HEK293 (cell line): ENCODE measurements around the gene RACK1.

Experiments used
- KLF17 ChIP-seq: fragments of 450-650 bp; formaldehyde crosslinking; IDR thresholded peaks from 2 replicates; pipeline ENCODE4 v1.5.1; 2016; ENCODE audit warnings: missing biosample characterization, missing genetic modification characterization
- PRDM2 ChIP-seq: fragments of 450-650 bp; formaldehyde crosslinking; IDR thresholded peaks from 2 replicates; pipeline ENCODE4 v1.5.1; 2016; ENCODE audit warnings: missing biosample characterization, missing genetic modification characterization, borderline replicate concordance
- PRDM4 ChIP-seq: fragments of 450-650 bp; formaldehyde crosslinking; IDR thresholded peaks from 2 replicates; pipeline ENCODE4 v1.5.1; 2017; ENCODE audit warnings: missing biosample characterization, missing genetic modification characterization
- TCF7L2 ChIP-seq: IDR thresholded peaks from 2 replicates; pipeline ENCODE4 v1.6.1; 2011; ENCODE audit warnings: low read depth, mild to moderate bottlenecking, inconsistent platforms, low read length, moderate library complexity, borderline replicate concordance
- ZBTB44 ChIP-seq: fragments of 450-650 bp; IDR thresholded peaks from 2 replicates; pipeline ENCODE4 v1.5.1; 2018; ENCODE audit warnings: missing biosample characterization, mild to moderate bottlenecking, missing genetic modification characterization
- ZNF114 ChIP-seq: fragments of 450-650 bp; formaldehyde crosslinking; IDR thresholded peaks from 2 replicates; pipeline ENCODE4 v1.5.0; 2017; ENCODE audit warnings: missing biosample characterization, missing genetic modification characterization
- ZNF140 ChIP-seq: fragments of 450-650 bp; formaldehyde crosslinking; IDR thresholded peaks from 2 replicates; pipeline ENCODE4 v1.5.1; 2016; ENCODE audit warnings: missing biosample characterization, missing genetic modification characterization
- ZNF202 ChIP-seq: fragments of 450-650 bp; formaldehyde crosslinking; IDR thresholded peaks from 2 replicates; pipeline ENCODE4 v1.5.1; 2016; ENCODE audit warnings: missing biosample characterization, missing genetic modification characterization, borderline replicate concordance
- ZNF23 ChIP-seq: fragments of 450-650 bp; formaldehyde crosslinking; IDR thresholded peaks from 2 replicates; pipeline ENCODE4 v1.5.1; 2016; ENCODE audit warnings: missing biosample characterization, missing genetic modification characterization, borderline replicate concordance
- ZNF26 ChIP-seq: fragments of 450-650 bp; formaldehyde crosslinking; IDR thresholded peaks from 2 replicates; pipeline ENCODE4 v1.5.1; 2016; ENCODE audit warnings: missing biosample characterization, missing genetic modification characterization
- ZNF266 ChIP-seq: fragments of 450-650 bp; formaldehyde crosslinking; IDR thresholded peaks from 2 replicates; pipeline ENCODE4 v1.5.1; 2016; ENCODE audit warnings: missing biosample characterization, missing genetic modification characterization, low read depth
- ZNF292 ChIP-seq: fragments of 450-650 bp; formaldehyde crosslinking; IDR thresholded peaks from 2 replicates; pipeline ENCODE4 v1.5.1; 2016; ENCODE audit warnings: low read depth, missing biosample characterization, missing genetic modification characterization, borderline replicate concordance
- ZNF394 ChIP-seq: fragments of 450-650 bp; formaldehyde crosslinking; IDR thresholded peaks from 2 replicates; pipeline ENCODE4 v1.5.1; 2016; ENCODE audit warnings: missing biosample characterization, missing genetic modification characterization, mild to moderate bottlenecking, moderate library complexity, borderline replicate concordance
- ZNF416 ChIP-seq: fragments of 450-650 bp; formaldehyde crosslinking; IDR thresholded peaks from 2 replicates; pipeline ENCODE4 v1.5.1; 2016; ENCODE audit warnings: missing biosample characterization, missing genetic modification characterization
- ZNF423 ChIP-seq: fragments of 450-650 bp; formaldehyde crosslinking; IDR thresholded peaks from 2 replicates; pipeline ENCODE4 v1.5.1; 2016; ENCODE audit warnings: missing biosample characterization, missing genetic modification characterization
- ZNF501 ChIP-seq: fragments of 450-650 bp; formaldehyde crosslinking; IDR thresholded peaks from 2 replicates; pipeline ENCODE4 v1.5.1; 2016; ENCODE audit warnings: missing biosample characterization, missing genetic modification characterization
- ZNF514 ChIP-seq: fragments of 450-650 bp; formaldehyde crosslinking; IDR thresholded peaks from 2 replicates; pipeline ENCODE4 v1.5.1; 2016; ENCODE audit warnings: missing biosample characterization, missing genetic modification characterization
- ZNF548 ChIP-seq: fragments of 450-650 bp; formaldehyde crosslinking; IDR thresholded peaks from 2 replicates; pipeline ENCODE4 v1.5.1; 2016; ENCODE audit warnings: missing biosample characterization, missing genetic modification characterization
- ZNF610 ChIP-seq: fragments of 450-650 bp; formaldehyde crosslinking; IDR thresholded peaks from 2 replicates; pipeline ENCODE4 v1.5.1; 2016; ENCODE audit warnings: missing biosample characterization, missing genetic modification characterization, borderline replicate concordance
- ZNF639 ChIP-seq: fragments of 450-650 bp; formaldehyde crosslinking; IDR thresholded peaks from 2 replicates; pipeline ENCODE4 v1.5.1; 2016; ENCODE audit warnings: missing biosample characterization, missing genetic modification characterization
- ZNF768 ChIP-seq: fragments of 450-650 bp; formaldehyde crosslinking; IDR thresholded peaks from 2 replicates; pipeline ENCODE4 v1.5.1; 2018; ENCODE audit warnings: missing biosample characterization, mild to moderate bottlenecking, missing genetic modification characterization
- ZNF776 ChIP-seq: fragments of 450-650 bp; formaldehyde crosslinking; IDR thresholded peaks from 2 replicates; pipeline ENCODE4 v1.5.0; 2017; ENCODE audit warnings: missing biosample characterization, missing genetic modification characterization, borderline replicate concordance
- ZNF792 ChIP-seq: fragments of 450-650 bp; formaldehyde crosslinking; IDR thresholded peaks from 2 replicates; pipeline ENCODE4 v1.5.1; 2016; ENCODE audit warnings: missing biosample characterization, missing genetic modification characterization
- ZSCAN16 ChIP-seq: fragments of 450-650 bp; formaldehyde crosslinking; IDR thresholded peaks from 2 replicates; pipeline ENCODE4 v1.5.1; 2016; ENCODE audit warnings: missing biosample characterization, missing genetic modification characterization

The RACK1 gene

GRCh38 chr5:181221792-181222629 lies 21.7 kb downstream of the RACK1 start (continued):
- TF ChIP-seq ZNF140 (tag by site-specific recombination) (no peak), ZNF548 (tag by site-specific recombination) (no peak), ZNF23 (tag by site-specific recombination) (no peak), ZNF514 (tag by site-specific recombination) (no peak), TCF7L2 (no peak), PRDM4 (tag by site-specific recombination) (peak; percentile 18; the same call in 1 of the 2 replicates), ZNF768 (tag by site-specific recombination) (0 out of 2 replicates have a peak, but pooled peaks have one; percentile 3), ZNF26 (tag by site-specific recombination) (no peak), ZNF639 (tag by site-specific recombination) (peak; percentile 87), ZNF202 (tag by site-specific recombination) (no peak), ZNF394 (tag by site-specific recombination) (peak; percentile 51), ZNF416 (tag by site-specific recombination) (no peak), ZNF114 (tag by site-specific recombination) (no peak), ZNF423 (peak; percentile 74), ZNF792 (peak; percentile 59; the same call in 1 of the 2 replicates), ZNF610 (tag by site-specific recombination) (0 out of 2 replicates have a peak, but pooled peaks have one; percentile 30), ZNF776 (tag by site-specific recombination) (no peak), KLF17 (tag by site-specific recombination) (peak; percentile 91), PRDM2 (peak; percentile 20; the same call in 1 of the 2 replicates), ZSCAN16 (tag by site-specific recombination) (0 out of 2 replicates have a peak, but pooled peaks have one; percentile 27), ZNF266 (no peak), ZNF292 (tag by site-specific recombination) (no peak), ZNF501 (peak; percentile 94), ZBTB44 (tag by site-specific recombination) (peak; percentile 54; the same call in 1 of the 2 replicates)
